WI38 (cell line): Measurements from ENCODE around the gene DLEC1.

Experiments
- H3K4me3 ChIP-seq: 2 replicates; pipeline ENCODE4 v1.5.1; 2011; ENCODE audit warnings: low read depth, mild to moderate bottlenecking, control low read depth, low read length
- TF ChIP-seq, protein P1 (sequence below): IDR thresholded peaks from 2 replicates; pipeline ENCODE4 v1.5.1; 2012; ENCODE audit warnings: low read depth, mild to moderate bottlenecking, control low read depth, low read length

Gene DLEC1

DNA sequence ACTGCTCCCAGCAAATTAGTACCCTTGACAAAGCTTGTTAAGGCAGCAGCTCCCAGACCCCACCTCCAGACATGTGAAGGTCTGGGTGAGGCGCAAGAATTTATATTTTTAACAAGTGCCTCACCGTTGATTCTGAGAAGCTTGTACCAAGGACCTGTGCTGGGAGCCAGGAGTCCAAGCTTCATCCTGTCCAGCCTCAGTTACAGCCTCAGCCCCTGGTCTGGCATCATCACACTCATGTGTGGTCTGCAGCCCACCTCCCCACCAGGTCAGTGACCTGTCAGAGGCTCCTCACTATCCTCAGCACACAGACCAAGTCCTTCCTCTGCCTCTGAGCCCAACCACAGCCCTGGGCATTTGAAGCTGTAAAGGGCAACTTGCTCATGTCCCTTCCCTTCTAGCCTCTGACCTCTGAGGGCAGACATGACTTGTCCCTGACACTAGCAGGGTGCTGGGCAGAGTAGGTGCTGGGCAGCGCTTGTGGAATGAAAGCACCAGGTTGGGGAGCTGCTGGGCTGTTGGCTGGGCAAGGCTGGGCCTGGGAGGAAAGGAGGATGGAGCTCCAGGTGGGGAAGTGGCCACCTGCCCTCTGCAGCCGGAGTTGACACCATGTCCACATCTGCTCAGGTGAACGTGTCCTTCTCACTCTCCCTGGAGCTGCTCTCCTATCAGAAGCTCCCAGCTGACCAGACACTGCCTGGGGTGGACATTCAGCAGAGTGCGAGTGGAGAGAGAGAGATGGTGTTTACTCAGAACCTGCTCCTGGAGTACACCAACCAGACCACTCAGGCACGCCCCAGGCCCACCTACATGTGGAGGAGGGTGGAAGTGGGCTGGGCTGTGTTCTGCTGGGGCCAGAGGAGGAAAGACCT is 81.0 kb downstream of the DLEC1 start:
- TF ChIP-seq, protein P1, sequence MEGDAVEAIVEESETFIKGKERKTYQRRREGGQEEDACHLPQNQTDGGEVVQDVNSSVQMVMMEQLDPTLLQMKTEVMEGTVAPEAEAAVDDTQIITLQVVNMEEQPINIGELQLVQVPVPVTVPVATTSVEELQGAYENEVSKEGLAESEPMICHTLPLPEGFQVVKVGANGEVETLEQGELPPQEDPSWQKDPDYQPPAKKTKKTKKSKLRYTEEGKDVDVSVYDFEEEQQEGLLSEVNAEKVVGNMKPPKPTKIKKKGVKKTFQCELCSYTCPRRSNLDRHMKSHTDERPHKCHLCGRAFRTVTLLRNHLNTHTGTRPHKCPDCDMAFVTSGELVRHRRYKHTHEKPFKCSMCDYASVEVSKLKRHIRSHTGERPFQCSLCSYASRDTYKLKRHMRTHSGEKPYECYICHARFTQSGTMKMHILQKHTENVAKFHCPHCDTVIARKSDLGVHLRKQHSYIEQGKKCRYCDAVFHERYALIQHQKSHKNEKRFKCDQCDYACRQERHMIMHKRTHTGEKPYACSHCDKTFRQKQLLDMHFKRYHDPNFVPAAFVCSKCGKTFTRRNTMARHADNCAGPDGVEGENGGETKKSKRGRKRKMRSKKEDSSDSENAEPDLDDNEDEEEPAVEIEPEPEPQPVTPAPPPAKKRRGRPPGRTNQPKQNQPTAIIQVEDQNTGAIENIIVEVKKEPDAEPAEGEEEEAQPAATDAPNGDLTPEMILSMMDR, result no peak
- no peak overlapping the region for H3K4me3 ChIP-seq

DNA sequence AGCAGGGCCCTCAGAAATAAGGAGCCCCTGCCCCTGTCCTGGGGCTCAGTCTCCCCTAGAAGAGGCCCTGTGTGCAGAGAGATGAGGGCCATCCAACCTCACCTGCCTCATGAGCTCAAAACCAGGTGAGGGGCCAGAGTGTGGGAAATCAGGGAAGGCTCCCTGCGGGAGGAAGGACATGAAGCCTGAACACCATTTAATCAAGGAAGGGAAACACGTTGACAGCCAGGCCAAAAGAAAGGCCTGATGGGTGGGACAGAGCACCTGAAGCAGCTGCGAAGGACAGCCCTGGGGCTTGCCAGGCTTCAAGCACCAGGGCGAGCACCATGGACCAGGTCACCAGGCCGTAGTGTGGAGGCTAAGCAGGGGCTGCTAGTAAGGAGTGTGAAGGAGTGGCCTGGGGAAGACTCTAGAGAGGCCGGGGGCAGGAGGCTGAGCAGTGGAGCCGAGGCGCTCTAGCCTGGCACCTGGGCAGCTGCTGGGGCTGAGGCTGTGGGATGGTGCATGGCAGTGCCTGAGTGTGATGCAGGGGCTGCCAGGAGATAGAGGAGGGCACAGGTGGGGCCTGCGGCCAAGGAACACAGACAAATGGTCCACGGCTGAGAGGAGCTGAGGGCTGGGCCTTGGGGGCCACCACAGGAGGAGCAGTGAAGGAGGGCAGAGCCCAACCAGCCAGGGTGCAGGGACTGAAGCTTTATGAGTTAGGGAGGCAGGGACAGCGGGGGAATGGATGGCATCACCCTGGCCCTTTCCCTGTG is 81.9 kb downstream of the DLEC1 start:
- H3K4me3 ChIP-seq, result no peak overlapping the region
- TF ChIP-seq, protein P1, result no peak

DNA sequence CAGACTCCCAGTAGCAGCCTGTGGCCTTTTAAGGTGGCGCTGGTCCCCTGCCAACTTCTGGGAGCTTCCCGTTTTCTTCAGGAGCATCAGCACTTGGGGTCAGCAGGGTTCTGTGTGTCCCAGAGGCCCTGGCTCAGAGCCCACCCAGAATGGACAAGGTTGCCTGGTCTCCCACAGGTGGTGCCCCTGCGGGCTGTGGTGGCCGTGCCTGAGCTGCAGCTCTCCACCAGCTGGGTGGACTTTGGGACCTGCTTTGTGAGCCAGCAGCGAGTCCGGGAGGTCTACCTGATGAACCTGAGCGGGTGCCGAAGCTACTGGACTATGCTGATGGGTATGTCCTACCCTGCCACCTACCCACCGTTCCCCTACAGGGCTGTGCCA is 82.4 kb downstream of the DLEC1 start:
- no peak overlapping the region for H3K4me3 ChIP-seq
- TF ChIP-seq, protein P1, result no peak

DNA sequence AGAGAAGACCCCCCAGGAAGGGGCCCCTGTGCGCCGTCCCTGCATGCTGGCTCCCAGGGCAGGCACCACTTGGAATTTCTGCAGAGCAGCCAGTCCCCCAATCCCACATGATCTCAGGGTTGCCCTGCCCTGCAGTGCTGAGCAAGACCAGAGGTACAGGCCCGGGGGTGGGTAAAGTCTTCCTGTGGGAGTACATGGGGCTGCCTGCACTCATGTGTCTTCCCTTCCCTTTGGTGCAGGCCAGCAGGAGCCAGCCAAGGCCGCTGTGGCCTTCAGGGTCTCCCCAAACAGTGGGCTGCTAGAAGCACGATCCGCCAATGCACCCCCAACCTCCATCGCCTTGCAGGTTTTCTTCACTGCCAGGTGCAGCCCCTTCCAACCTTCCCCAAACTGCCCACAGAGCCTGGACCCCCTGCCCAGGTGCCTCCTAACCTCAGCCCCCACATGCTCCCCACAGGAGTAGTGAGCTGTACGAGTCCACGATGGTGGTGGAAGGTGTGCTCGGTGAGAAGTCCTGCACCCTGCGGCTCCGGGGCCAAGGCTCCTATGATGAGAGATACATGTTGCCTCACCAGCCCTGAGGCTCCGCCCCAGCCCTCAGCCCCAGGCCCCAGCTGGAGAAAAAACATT is 82.9 kb downstream of the DLEC1 start:
- TF ChIP-seq, protein P1, result no peak
- no peak overlapping the region for H3K4me3 ChIP-seq

DNA sequence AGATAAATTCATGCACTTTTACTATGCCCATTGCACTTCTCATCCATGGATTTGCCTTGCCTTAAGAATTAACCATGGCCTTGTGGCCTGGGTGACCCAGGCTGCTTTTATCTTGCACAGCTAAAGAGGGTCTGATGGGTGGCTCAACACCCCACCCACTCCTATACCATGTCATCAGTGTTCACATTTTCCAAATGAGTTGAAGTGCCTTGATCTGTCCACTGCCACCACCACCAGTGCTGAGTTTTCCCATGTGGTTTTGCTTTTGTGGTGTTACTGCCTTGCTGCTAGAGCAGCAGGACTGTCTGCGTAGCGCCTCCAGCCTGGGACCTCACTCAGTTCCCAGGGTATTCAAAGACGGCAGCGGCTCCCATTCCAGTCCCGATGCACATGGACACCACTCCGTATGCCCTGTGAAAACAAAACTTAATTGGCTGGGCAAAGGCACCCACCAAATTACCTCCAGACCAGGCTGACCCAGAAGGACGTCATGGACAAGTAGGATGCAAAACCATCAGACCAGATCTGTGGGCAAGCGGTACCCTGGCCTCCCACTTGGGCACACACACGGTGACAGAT is 83.8 kb downstream of the DLEC1 start:
- TF ChIP-seq, protein P1, result no peak

DNA sequence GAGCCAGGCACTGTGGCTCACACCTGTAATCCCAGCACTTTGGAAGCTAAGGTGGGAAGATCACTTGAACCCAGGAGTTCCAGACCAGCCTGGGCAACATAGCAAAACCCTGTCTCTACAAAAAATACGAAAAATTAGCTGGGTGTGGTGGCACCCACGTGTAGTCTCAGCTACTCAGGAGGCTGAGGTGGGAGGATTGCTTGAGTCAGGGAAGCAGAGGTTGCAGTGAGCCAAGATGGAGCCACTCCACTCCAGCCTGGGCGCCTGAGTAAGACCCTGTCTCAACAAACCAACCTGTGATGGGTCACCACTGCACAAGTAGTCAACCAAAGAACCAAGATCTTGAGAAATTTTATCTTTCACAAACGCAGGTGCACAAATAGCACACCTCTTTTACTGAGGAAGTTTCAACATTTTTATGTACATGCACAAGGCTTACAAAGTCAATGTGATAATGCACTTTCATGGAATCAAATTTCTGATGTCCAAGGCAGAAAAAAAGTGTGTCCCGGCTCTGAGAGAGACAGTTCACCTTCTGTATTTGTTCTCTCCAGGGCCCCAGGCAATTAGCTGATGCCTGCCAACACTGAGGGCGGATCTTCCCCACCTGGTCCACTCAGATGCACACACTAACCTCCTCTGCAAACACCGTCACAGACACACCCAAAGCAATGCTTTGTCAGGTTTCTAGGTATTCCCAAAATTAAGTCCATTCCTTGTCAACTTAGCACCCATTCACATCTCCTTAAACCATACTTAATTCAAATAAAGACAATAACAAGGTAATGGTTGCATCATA is 85.5 kb downstream of the DLEC1 start:
- TF ChIP-seq, protein P1, result no peak

More for the DNA sequence above, 83.8 kb downstream of the DLEC1 start:
- no peak overlapping the region for H3K4me3 ChIP-seq

More for the DNA sequence above, 85.5 kb downstream of the DLEC1 start:
- no peak overlapping the region for H3K4me3 ChIP-seq
